Measurements from ENCODE around the gene LLGL2. TPM values are rescaled to one million over a fixed set of nuclear protein-coding genes. Genes with fewer than 3 reads are reported as not detected.

The LLGL2 gene
- total and polyA plus RNA-seq, 7 donors: 1.4 to 3.3 (median 1.5) TPM

- Histone ChIP-seq H3K27me3 (ENCODE audit: insufficient read depth in 3 of 3, low read length in 2 of 3) (peaks cover 0 to 12% (median 0%) of the 10 kb centered on the region in 3 donors), H3K4me1 (peaks cover 10% of the 10 kb centered on the region), H3K27ac (no peak overlapping the region), H3K4me3 (peak overlapping the region; percentile 72), H3K9me3 (no peaks in the 10 kb centered on the region), H3K36me3 (ENCODE audit: insufficient read depth in 1 of 2, low read depth in 1 of 2) (peaks cover 2 to 13% of the 10 kb centered on the region in 2 donors)
- DNase-seq: no peak
- no peak for TF ChIP-seq CTCF (IDR thresholded peaks at IDR 0.05)
- intact Hi-C loops (cut with DNase I): no loop called here
- WGBS, 3 donors: 61 to 75% (median 61%) methylated on average over 11 to 13 of the region's 13 CpGs
- no peak for ATAC-seq
Measured at GRCh38 chr17:75526555-75527270, 1.2 kb downstream of the LLGL2 start.

GRCh38 chr17:75530837-75531720 lies 5.6 kb downstream of the LLGL2 start:
- intact Hi-C loops (cut with DNase I): no loop called here
- no peak for TF ChIP-seq CTCF (IDR thresholded peaks at IDR 0.05)
- no peak overlapping the region for H3K4me3 ChIP-seq
- H3K27me3 ChIP-seq (ENCODE audit: insufficient read depth in 3 of 3, low read length in 2 of 3): peaks cover 0 to 9% (median 0%) of the 10 kb centered on the region in 3 donors
- DNase-seq (no peak), ATAC-seq (no peak)
- H3K4me1 ChIP-seq: peaks cover 6% of the 10 kb centered on the region
- no peaks in the 10 kb centered on the region for H3K9me3 ChIP-seq
- 75% methylated on average over 19 of the region's 19 CpGs for WGBS, 3 donors
- no peaks in the 10 kb centered on the region for H3K36me3 ChIP-seq (ENCODE audit: insufficient read depth in 1 of 2, low read depth in 1 of 2)
- H3K27ac ChIP-seq: no peak overlapping the region

- no peak for ATAC-seq
- no peaks in the 10 kb centered on the region for H3K36me3 ChIP-seq (ENCODE audit: insufficient read depth in 1 of 2, low read depth in 1 of 2)
- 86 to 96% (median 88%) methylated on average over 7 of the region's 7 CpGs for WGBS, 3 donors
Measured at GRCh38 chr17:75531721-75532072, 6.2 kb downstream of the LLGL2 start.

GRCh38 chr17:75535119-75535537 lies 9.6 kb downstream of the LLGL2 start:
- ATAC-seq (no peak), DNase-seq (no peak)
- Histone ChIP-seq H3K27ac (no peak overlapping the region), H3K9me3 (no peaks in the 10 kb centered on the region), H3K27me3 (ENCODE audit: insufficient read depth in 3 of 3, low read length in 2 of 3) (no peaks in the 10 kb centered on the region), H3K4me1 (no peaks in the 10 kb centered on the region), H3K36me3 (ENCODE audit: insufficient read depth in 1 of 2, low read depth in 1 of 2) (no peaks in the 10 kb centered on the region), H3K4me3 (no peak overlapping the region)
- TF ChIP-seq CTCF (IDR thresholded peaks at IDR 0.05): no peak
- WGBS, 3 donors: 66 to 72% (median 70%) methylated on average over 15 of the region's 15 CpGs
- intact Hi-C loops (cut with DNase I): no loop called here

More at GRCh38 chr17:75531721-75532072, 6.2 kb downstream of the LLGL2 start:
- Histone ChIP-seq H3K4me3 (no peak overlapping the region), H3K4me1 (peaks cover under 1% of the 10 kb centered on the region), H3K27me3 (ENCODE audit: insufficient read depth in 3 of 3, low read length in 2 of 3) (peaks cover 0 to 3% (median 0%) of the 10 kb centered on the region in 3 donors), H3K9me3 (no peaks in the 10 kb centered on the region), H3K27ac (no peak overlapping the region)
- no peak for DNase-seq
- TF ChIP-seq CTCF (IDR thresholded peaks at IDR 0.05): no peak
- intact Hi-C loops (cut with DNase I): no loop called here

All from psoas muscle (tissue), 8 donors.